AG09309 (cell line): ENCODE measurements around the gene ZBP1.
"Not testable (repeated sequence)": the region's sequence is repeated elsewhere in the genome, so short reads cannot be mapped to it uniquely, and the experiment has no call there.

Experiments
- DNase-seq: peaks from one replicate; pipeline ENCODE4 v3.0.0-alpha.2; 2010; ENCODE audit warnings: low read depth
- H3K4me3 ChIP-seq: 2 replicates; pipeline ENCODE4 v1.5.1; 2011; ENCODE audit warnings: mild to moderate bottlenecking, low read depth, low read length, moderate library complexity; ENCODE audit not compliant: control insufficient read depth
- TF ChIP-seq, protein P1 (sequence below): IDR thresholded peaks from 2 replicates; pipeline ENCODE4 v1.5.1; 2011; ENCODE audit warnings: mild to moderate bottlenecking, low read depth, low read length, inconsistent platforms; ENCODE audit not compliant: insufficient read depth, control insufficient read depth; ENCODE audit errors: missing control alignments

The ZBP1 gene

DNA sequence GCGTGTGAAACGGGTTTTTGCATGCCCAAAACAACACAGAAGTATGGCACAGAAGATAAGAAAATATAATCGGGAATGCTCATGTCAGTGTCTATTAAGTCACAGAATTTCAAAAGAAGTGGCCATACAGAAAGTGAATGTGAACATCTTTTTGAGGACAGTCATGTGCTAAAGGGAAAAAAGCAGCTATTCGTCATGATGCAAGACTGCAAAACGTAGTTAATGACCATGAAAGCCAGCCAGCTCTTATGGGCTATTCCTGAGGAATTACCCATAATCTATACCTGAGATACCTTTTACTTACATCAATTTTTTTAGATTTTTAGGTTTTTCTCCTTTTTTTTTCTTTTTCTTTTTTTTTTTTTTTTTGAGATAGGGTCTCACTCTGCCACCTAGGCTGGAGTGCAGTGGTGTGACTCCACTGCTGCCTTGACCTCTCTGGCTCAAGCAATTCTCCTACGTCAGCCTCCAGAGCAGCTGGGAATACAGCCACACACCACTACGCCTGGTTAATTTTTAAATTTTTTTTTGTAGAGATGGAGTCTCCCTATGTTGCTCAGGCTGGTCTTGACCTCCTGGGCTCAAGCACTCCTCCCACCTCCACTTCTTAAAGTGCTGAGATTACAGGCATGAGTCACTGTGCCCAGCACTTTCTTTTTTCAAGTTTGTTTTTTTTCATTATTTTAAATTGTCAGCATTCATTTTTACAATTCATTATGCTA lies 18.1 kb upstream of the ZBP1 start:
- H3K4me3 ChIP-seq = no peak overlapping the region
- no peak for DNase-seq

DNA sequence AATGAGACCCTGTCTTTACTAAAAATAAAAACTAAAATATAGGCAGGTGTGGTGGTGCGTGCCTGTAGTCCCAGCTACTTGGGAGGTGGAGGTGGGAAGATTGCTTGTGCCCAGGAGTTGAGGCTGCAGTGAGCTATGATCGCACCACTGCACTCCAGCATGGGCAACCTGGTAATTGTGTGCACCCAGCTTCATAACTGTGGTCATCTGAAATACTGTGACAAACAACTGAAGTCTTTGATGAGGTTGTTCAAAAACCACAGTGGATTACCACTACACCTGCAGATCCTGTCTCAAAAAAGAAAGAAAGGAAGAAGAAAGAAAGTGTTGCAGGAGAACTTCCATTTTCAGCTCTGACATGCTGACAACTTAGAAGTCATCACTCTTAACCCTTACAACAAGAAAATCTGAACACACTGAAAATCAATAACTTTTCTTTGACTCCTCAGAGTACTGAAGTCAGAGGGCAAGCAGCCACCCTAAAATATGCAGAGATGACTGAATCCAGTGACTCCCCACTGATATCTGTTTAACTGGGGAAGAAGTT lies 13.8 kb upstream of the ZBP1 start:
- DNase-seq = no peak
- TF ChIP-seq, protein P1, sequence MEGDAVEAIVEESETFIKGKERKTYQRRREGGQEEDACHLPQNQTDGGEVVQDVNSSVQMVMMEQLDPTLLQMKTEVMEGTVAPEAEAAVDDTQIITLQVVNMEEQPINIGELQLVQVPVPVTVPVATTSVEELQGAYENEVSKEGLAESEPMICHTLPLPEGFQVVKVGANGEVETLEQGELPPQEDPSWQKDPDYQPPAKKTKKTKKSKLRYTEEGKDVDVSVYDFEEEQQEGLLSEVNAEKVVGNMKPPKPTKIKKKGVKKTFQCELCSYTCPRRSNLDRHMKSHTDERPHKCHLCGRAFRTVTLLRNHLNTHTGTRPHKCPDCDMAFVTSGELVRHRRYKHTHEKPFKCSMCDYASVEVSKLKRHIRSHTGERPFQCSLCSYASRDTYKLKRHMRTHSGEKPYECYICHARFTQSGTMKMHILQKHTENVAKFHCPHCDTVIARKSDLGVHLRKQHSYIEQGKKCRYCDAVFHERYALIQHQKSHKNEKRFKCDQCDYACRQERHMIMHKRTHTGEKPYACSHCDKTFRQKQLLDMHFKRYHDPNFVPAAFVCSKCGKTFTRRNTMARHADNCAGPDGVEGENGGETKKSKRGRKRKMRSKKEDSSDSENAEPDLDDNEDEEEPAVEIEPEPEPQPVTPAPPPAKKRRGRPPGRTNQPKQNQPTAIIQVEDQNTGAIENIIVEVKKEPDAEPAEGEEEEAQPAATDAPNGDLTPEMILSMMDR = no peak
- H3K4me3 ChIP-seq = no peak overlapping the region

More for the DNA sequence above, 18.1 kb upstream of the ZBP1 start:
- TF ChIP-seq, protein P1 = no peak

DNA sequence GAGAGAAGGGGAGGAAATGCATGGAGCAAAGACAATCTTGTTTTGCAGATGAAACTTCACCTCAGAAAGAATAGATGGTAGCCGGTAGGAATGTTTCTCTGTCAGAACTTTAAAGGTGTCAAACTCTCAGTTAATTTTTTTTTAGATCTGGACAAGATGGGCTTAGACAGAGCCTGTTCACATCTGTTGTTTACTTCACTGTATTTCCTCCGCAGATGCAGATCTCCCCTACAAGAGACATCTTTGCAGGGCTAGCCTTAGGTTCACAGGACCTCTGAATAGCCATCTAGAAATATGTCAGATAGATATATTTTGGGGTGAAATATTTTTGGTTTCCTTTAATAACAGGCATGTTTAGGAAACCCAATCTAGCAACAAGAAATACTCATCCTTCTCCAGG lies 12.1 kb upstream of the ZBP1 start:
- no peak overlapping the region for H3K4me3 ChIP-seq
- DNase-seq = no peak
- TF ChIP-seq, protein P1 = no peak

DNA sequence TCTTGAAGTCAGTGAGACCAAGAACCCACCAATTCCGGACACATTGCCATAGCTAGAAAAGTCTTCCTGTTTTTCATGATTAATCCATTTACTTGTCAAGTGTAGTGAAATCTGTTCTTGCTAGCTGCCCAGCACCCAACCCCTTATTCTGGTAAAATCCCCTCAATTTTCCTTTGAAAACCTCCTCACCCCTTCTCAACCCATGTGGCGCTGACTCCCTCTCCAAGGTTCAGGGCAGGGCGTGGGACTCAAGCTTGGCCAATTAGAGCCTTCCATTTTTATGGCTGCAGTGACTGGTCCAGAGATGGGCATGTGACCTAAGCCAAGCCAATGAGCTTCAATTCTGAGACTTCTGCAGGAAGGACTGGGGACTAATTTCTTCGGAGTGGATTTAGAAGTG lies 9.8 kb upstream of the ZBP1 start:
- TF ChIP-seq, protein P1 = no peak
- no peak for DNase-seq
- no peak overlapping the region for H3K4me3 ChIP-seq

DNA sequence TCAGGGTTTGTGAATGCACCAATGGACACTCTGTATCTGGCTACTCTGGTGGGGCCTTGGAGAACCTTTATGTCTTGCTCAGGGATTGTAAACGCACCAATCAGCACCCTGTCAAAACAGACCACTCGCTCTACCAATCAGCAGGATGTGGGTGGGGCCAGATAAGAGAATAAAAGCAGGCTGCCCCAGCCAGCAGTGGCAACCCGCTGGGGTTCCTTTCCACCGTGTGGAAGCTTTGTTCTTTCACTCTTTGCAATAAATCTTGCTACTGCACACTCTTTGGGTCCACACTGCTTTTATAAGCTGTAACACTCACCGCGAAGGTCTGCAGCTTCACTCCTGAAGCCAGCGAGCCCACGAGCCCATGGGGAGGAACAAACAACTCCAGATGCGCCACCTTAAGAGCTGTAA lies 9.3 kb upstream of the ZBP1 start:
- H3K4me3 ChIP-seq, DNase-seq: not testable (repeated sequence)

DNA sequence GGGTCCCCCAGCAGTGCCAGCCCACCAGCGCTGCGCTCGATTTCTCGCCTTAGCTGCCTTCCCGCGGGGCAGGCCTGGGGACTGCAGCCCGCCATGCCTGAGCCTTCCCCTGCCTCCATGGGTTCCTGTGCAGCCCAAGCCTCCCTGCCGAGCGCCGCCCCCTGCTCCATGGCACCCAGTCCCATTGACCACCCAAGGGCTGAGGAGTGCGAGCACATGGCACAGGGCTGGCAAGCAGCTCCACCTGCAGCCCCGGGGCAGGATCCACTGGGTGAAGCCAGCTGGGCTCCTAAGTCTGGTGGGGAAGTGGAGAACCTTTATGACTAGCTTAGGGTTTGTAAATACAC lies 8.7 kb upstream of the ZBP1 start:
- DNase-seq, H3K4me3 ChIP-seq: not testable (repeated sequence)

DNA sequence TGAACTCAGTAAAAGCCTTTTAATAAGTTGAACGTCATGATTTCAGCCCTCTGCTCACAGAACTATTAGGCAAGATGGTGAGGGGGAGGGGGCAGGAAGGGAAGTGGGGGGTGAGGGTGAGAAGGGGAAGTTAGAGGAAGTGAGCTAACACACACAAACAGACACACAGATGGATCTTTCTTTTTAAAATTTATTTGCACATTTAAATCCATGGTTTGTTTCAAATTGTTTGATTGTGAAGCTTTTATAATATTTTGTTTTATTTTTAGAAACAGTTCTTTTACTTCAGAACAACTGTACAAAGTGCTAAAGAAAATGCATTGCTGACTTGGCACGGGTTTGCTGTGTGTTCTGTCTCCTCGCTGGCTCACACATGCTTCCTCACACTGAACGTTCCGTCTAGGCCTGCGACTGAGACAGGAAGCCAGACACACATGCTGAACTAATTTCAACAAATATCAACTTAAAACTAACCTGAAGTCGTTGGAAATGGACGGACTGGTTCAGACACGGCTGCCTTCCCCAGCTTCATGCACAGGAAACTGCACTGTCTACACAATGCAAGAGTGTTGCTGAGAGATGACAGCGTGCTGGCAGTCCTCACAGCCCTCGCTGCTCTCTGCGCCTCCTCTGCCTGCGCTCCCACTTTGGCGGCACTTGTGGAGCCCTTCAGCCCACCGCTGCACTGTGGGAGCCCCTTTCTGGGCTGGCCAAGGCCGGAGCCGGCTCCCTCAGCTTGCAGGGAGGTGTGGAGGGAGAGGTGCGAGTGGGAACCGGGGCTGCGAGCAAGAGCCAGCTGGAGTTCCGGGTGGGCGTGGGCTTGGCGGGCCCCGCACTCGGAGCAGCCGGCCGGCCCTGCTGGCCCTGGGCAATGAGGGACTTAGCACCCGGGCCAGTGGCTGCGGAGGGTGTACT lies 8.1 kb upstream of the ZBP1 start:
- peak; percentile 10 for DNase-seq
- no peak overlapping the region for H3K4me3 ChIP-seq
- TF ChIP-seq, protein P1 = no peak
